ENCODE measurements around the gene PTPRN2. TPM values are rescaled to one million over a fixed set of nuclear protein-coding genes. Genes with fewer than 3 reads are reported as not detected.

Gene PTPRN2
- total RNA-seq, 1 experiment from 2014 or later = 2.1 TPM

DNA sequence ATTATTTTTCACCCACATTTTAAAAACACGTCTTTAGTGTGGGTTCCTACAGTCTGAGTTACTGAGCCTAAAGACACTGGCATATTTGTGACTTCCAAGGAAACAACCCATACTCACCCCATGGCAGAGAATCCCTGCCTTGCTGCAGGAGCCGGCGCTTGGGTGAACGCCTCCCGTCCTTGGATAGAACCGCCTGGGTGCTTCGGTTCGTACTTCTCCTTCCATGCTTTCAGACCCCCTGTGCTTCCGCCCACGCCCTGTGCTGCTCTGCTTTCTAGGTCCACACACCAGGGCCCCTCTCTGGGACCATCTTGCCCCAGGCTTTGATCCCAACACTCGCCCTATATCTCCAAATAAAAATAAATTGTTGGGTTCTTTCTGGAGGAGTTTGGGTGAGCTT, 125.8 kb downstream of the PTPRN2 start:
- TF ChIP-seq YY1 (IDR thresholded peaks at IDR 0.05; ENCODE audit: extremely low read depth, insufficient replicate concordance, low read depth, low read length) = no peak
- TF ChIP-seq TCF7L2 (IDR thresholded peaks at IDR 0.05; ENCODE audit: borderline replicate concordance, extremely low read depth, insufficient read depth, insufficient read length) = no peak
- no peak for TF ChIP-seq EZH2phosphoT487 (IDR thresholded peaks at IDR 0.05; ENCODE audit: borderline replicate concordance)
- TF ChIP-seq ZNF274 (IDR thresholded peaks at IDR 0.05; ENCODE audit: low read depth, low read length) = no peak
- H3K79me2 ChIP-seq (ENCODE audit: insufficient read depth, low read length) = no peaks in the 10 kb centered on the region
- H3K4me1 ChIP-seq (ENCODE audit: control insufficient read depth in 1 of 2, insufficient read depth in 2 of 2, low read length in 2 of 2) = no peaks in the 10 kb centered on the region
- no peak overlapping the region for H2AFZ ChIP-seq (ENCODE audit: low read depth, low read length, poor library complexity, severe bottlenecking)
- ChIA-PET RAD21 (ENCODE audit: low non-redundant PET in 1 of 2, low total read pairs in 2 of 2, uncharacterized antibody in 2 of 2, unreplicated experiment in 2 of 2) (no interaction called here), CTCF (no interaction called here), POLR2A (no interaction called here)
- ATAC-seq (no peak), DNase-seq (ENCODE audit: low read depth, low spot score) (no peak)
- no peaks in the 10 kb centered on the region for H3K36me3 ChIP-seq (ENCODE audit: control insufficient read depth in 1 of 2, insufficient read depth in 2 of 2, low read length in 2 of 2)
- H3K9me3 ChIP-seq (ENCODE audit: control insufficient read depth in 1 of 2, insufficient read depth in 1 of 2, low read depth in 1 of 2, low read length in 2 of 2) = no peaks in the 10 kb centered on the region
- H3K9ac ChIP-seq (ENCODE audit: low read length) = no peak overlapping the region
- intact Hi-C loops (cut with micrococcal nuclease) = no loop called here
- H3K4me2 ChIP-seq (ENCODE audit: low read length) = no peak overlapping the region
- no peaks in the 10 kb centered on the region for H4K20me1 ChIP-seq (ENCODE audit: insufficient read depth)
- no peak overlapping the region for H3K27ac ChIP-seq (ENCODE audit: low read depth, low read length)
- no peak overlapping the region for H3K4me3 ChIP-seq (replicated peaks in 1 of 2; ENCODE audit: low read depth in 1 of 2, low read length in 2 of 2)
- H3K9me2 ChIP-seq (ENCODE audit: insufficient read depth) = no peaks in the 10 kb centered on the region
- no TSS peak for BruUV-seq (replicated peaks)
- no peaks in the 10 kb centered on the region for H3K27me3 ChIP-seq (ENCODE audit: insufficient read depth, low read length)

DNA sequence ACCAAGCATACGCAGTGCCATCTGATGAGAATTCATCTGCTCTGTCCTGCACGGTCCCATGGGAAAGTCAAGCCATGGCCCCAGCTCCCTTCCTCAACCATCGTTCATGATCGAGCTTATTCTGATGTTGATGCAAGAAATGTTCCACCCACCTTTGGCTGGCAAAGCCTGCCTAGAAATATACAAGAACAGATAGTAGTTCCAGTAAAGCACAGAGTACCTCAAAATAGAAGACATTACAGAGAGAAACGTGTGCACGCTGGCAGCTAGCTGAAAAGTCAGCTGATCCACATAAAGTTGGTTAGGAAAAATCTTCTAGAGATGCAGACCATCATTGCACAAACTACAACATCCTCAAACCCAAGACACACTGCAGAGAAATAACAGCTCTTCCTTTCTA, 127.0 kb downstream of the PTPRN2 start:
- Histone ChIP-seq H2AFZ (ENCODE audit: low read depth, low read length, poor library complexity, severe bottlenecking) (no peak overlapping the region), H3K9ac (ENCODE audit: low read length) (no peak overlapping the region), H3K4me2 (ENCODE audit: low read length) (no peak overlapping the region), H3K4me3 (replicated peaks in 1 of 2; ENCODE audit: low read depth in 1 of 2, low read length in 2 of 2) (no peak overlapping the region), H4K20me1 (ENCODE audit: insufficient read depth) (no peaks in the 10 kb centered on the region), H3K27me3 (ENCODE audit: insufficient read depth, low read length) (no peaks in the 10 kb centered on the region), H3K36me3 (ENCODE audit: control insufficient read depth in 1 of 2, insufficient read depth in 2 of 2, low read length in 2 of 2) (no peaks in the 10 kb centered on the region), H3K9me2 (ENCODE audit: insufficient read depth) (no peaks in the 10 kb centered on the region), H3K9me3 (ENCODE audit: control insufficient read depth in 1 of 2, insufficient read depth in 1 of 2, low read depth in 1 of 2, low read length in 2 of 2) (no peaks in the 10 kb centered on the region), H3K79me2 (ENCODE audit: insufficient read depth, low read length) (no peaks in the 10 kb centered on the region), H3K4me1 (ENCODE audit: control insufficient read depth in 1 of 2, insufficient read depth in 2 of 2, low read length in 2 of 2) (no peaks in the 10 kb centered on the region), H3K27ac (ENCODE audit: low read depth, low read length) (no peak overlapping the region)
- no TSS peak for BruUV-seq (replicated peaks)
- no peak for DNase-seq (ENCODE audit: low read depth, low spot score)
- intact Hi-C loops (cut with micrococcal nuclease) = no loop called here
- no peak for TF ChIP-seq YY1 (IDR thresholded peaks at IDR 0.05; ENCODE audit: extremely low read depth, insufficient replicate concordance, low read depth, low read length)
- no peak for TF ChIP-seq CEBPB (IDR thresholded peaks at IDR 0.05; ENCODE audit: low read depth)
- TF ChIP-seq SIN3A (IDR thresholded peaks at IDR 0.05; ENCODE audit: low read depth) = no peak
- TF ChIP-seq, protein P1, sequence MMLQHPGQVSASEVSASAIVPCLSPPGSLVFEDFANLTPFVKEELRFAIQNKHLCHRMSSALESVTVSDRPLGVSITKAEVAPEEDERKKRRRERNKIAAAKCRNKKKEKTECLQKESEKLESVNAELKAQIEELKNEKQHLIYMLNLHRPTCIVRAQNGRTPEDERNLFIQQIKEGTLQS (IDR thresholded peaks at IDR 0.05) = no peak
- TF ChIP-seq EZH2phosphoT487 (IDR thresholded peaks at IDR 0.05; ENCODE audit: borderline replicate concordance) = no peak
- no peak for TF ChIP-seq EGR1 (IDR thresholded peaks at IDR 0.05; ENCODE audit: low read depth)
- no peak for TF ChIP-seq TCF7L2 (IDR thresholded peaks at IDR 0.05; ENCODE audit: borderline replicate concordance, extremely low read depth, insufficient read depth, insufficient read length)
- TF ChIP-seq, protein P2, sequence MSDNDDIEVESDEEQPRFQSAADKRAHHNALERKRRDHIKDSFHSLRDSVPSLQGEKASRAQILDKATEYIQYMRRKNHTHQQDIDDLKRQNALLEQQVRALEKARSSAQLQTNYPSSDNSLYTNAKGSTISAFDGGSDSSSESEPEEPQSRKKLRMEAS (IDR thresholded peaks at IDR 0.05) = no peak
- TF ChIP-seq SRF (IDR thresholded peaks at IDR 0.05; ENCODE audit: low read depth) = no peak
- ChIA-PET CTCF (no interaction called here), RAD21 (ENCODE audit: low non-redundant PET in 1 of 2, low total read pairs in 2 of 2, uncharacterized antibody in 2 of 2, unreplicated experiment in 2 of 2) (no interaction called here), POLR2A (no interaction called here)
- ATAC-seq = no peak
